Hematopoietic multipotent progenitor cell treated with erythropoietin and hydrocortisone succinate and interleukin-3 and kit ligand, for 15 days (in vitro differentiated cells): ENCODE results near the gene ZMIZ1.

Experiments
- DNase-seq: peaks from one replicate; pipeline ENCODE4 v3.0.0-alpha.2; 2015; ENCODE audit warnings: low spot score

The ZMIZ1 gene

GRCh38 chr10:79248341-79249185 lies 179.8 kb downstream of the ZMIZ1 start:
- no peak for DNase-seq

DNA sequence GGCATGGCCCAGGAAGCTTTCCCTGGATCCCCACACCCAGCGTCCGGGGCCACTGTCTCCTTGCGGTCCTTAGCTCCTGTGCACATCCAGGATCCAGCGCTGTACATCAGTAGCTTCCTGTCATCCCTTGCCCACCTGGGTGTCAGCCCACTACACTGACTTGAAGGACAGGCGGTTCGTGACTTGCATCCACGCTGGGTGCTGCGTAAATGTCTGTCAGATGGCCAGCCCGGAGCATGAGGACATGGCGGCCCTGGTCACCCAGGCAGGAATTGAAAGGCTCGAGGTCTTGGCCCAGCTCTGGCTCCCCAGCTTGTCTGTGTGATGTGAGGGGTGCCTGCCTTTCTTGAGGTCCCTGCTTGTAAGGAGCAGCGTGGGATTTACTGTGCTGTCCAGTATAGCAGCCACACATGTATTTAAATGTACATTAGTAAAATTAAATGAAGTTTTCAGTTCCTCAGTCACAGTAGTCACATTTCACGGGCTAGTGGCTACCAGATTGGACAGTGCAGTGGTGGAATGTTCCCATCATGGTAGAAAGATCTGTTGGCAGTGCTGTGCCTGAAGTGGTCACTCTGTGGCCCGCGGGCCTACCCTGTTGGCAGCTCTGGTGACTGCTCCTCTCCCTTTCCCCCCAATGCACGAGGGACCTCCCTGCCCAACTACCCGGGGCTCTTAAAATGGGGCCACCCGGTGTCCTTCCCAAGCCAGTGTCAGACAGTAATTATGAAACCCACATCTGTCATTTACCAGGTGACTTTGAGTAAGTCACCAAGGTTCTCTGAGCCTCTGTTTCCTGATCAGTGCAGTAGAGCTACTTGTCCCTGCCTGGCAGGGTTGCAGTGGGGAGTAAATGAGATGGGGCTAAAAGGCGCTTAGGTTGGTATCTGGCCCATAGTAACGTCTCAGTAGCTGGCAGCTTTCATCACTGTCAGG lies 180.7 kb downstream of the ZMIZ1 start:
- DNase-seq, result no peak

DNA sequence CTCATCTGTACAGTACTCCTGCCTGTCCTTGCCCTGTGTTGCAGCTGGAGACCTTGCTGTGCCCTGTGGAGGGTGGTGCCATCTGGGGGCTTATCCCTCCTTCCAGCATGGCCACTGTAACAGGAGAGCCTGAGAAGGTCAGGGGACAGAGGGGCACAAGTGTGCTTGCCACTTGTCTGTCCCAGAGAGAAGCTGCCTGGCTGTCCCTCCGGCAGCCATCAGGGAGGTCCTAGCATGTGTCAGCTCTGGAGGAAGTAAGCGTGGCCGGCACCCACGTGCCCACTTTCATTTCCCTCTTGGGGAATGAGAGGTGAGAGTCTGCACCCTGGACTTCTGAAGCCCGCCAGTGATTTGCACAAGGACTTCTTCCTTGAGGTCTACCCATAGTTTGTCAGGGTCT lies 181.5 kb downstream of the ZMIZ1 start:
- no peak for DNase-seq

- no peak for DNase-seq
Observed at GRCh38 chr10:79252450-79252849, 183.7 kb downstream of the ZMIZ1 start.

DNA sequence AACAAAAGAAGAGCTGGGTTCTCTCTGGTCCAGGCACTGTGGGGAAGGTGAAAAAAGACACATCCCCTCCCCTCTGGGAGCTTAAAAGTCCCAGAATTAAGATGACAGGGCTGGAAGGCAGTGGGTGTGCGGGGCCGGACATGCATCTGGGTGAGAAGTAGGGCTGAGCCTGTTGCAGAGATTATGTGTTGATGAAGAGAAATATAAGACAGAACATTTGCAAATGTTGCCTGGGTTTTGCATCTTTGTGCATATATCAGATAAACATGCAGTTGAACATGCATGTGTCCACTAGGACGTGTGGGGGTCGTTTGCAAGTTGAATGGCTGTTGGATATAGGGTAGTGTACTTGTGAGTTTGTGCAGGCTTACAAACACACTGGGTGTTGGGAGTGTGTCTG lies 184.2 kb downstream of the ZMIZ1 start:
- DNase-seq, result no peak

GRCh38 chr10:79253704-79254103 lies 184.9 kb downstream of the ZMIZ1 start:
- no peak for DNase-seq

DNA sequence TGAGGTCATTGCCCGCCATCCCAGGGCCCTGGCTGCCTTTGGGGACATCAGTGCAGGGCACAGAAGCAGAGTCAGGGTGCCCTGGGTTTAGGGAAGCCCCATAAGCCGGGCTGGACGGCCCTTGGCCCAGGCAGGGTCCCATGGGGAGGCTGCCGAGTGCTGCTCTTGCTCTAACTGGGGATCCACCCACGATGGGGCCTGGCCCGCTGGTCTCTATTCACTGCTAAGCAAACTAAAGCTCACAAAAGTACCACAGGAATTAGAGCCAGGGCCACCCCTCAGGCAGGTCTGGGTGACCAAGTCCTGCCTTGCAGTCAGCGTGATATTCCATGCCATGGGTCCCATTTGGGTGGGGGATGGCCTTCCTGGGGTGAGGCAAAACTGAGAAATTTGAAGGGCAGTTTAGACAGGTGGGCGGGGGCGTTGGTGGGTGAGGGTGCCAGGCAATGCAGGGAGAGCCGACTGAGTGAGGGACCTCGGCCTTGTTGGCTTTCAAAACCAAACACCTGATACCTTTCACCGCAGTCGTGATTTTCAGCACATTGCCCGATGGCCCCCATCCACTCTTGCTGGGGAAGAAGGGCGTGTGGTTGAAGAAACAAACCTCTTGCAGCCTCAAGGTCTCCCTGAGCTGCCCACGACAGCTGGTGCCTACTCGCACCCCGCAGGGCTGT lies 185.7 kb downstream of the ZMIZ1 start:
- DNase-seq, result no peak

GRCh38 chr10:79255007-79255507 lies 186.3 kb downstream of the ZMIZ1 start:
- DNase-seq, result no peak

DNA sequence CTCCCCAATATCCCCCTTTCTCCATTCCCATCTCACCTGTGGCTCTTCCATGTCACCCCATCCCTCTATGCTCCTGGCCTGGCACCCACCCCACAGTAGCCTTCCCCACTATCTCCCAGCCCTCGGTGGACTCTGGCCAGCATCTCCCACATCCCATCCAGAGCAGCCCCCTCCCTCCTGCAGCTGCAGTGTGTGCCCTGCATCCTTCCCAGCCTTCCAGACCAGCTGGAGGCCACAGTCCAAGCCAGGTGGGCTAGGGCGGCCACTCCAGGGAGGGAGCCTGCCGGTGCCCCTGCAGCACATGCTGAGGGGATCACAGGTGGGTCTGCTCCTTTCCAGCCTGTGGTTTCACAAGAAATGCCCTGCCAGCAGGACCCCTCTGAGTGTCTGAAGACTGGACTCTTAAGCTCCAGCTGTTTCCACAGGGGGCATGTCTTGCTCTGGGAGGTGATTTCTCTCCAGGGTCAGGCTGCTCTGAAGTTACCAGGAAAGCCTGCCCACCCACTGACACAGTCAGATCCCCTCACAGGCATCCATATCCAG lies 187.6 kb downstream of the ZMIZ1 start:
- no peak for DNase-seq

- no peak for DNase-seq
Observed at GRCh38 chr10:79258894-79259293, 190.1 kb downstream of the ZMIZ1 start.

DNA sequence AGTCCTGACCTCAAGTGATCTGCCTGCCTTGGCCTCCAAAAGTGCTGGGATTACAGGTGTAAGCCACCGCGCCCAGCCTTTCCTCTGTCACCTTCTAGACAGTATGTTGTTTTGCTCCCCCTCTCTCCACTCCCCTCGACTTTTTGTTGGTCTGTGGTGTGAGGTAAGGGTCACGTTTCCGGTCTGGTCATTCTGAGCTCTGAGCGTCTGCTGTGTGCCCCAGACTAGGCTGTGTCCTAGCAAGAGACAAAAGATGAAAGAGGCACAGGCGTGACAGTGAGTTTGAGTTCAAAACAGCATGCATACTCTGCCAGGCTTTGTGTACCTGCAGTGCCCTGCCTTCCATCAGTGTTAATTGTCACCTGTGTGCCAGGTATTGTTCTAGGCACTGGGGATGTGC lies 191.1 kb downstream of the ZMIZ1 start:
- DNase-seq, result no peak

- DNase-seq, result no peak
Observed at GRCh38 chr10:79260811-79261740, 192.3 kb downstream of the ZMIZ1 start.

DNA sequence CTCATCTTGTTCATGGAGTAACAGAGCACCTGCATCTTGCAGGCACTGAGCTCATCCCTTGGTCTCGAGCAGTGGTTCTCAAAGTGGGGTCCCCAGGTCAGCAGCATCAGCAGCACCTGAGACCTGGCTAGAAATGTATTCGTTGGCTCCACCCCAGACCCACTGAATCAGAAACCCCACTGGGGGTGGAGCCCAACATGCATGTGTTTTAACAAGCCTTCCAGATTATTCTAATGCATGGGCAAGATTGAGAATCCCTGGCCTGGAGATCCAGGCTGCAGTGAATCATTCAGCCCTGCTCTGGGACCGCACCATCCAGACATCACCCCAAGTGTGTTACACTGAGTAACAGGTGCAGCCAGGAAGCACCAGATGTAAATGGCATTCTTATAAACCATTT lies 193.4 kb downstream of the ZMIZ1 start:
- no peak for DNase-seq

- DNase-seq, result no peak
Observed at GRCh38 chr10:79262959-79263746, 194.4 kb downstream of the ZMIZ1 start.

DNA sequence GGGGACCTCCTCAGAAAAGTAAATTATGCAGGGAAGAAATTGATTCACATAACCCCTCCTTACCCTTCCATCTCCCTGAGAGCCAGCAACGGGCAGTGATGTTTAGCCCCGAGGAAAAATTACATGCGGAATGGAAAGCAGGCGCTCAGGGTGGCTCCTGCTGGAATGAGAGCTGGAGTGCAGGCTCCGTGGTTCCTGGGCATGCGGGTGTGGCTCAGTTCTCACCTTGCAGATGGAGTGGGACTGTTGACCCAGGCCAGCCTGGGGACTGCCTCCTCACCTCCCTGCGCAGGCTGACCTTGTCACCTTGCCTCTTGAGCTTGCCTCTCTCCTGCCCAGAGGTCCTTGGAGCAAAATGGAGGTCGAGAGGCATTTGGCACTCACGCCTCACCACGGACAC lies 195.2 kb downstream of the ZMIZ1 start:
- no peak for DNase-seq

- DNase-seq, result no peak
Observed at GRCh38 chr10:79264942-79265341, 196.2 kb downstream of the ZMIZ1 start.

DNA sequence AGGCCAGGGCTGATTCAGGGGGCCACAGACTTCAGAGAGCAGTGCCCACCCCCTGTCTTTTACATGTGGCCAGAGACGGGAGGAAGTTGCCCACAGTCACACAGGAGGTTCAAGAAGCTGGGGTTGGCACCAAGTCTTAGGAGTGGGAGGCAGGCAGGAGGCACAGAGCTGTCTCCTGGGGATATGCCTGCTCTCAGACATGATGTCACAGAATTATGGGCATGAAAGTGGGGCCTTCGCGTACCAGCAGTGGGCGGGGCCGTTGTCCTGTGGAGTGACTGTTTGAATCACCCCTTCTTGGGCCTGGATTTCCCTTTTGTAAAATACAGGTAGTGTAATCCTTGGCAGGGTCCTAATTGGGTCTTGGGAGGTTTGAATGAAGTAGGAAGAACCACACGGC lies 197.3 kb downstream of the ZMIZ1 start:
- DNase-seq, result no peak

- no peak for DNase-seq
Observed at GRCh38 chr10:79266543-79267312, 198.0 kb downstream of the ZMIZ1 start.

- DNase-seq, result no peak
Observed at GRCh38 chr10:79267499-79267898, 198.7 kb downstream of the ZMIZ1 start.
